Effector CD8-positive, alpha-beta T cell (primary cell): ENCODE measurements around the gene STMN3.

Experiments used
- DNase-seq: peaks from one replicate; lab custom pipeline; 2025; lab: John Stamatoyannopoulos, UW

Gene STMN3

DNA sequence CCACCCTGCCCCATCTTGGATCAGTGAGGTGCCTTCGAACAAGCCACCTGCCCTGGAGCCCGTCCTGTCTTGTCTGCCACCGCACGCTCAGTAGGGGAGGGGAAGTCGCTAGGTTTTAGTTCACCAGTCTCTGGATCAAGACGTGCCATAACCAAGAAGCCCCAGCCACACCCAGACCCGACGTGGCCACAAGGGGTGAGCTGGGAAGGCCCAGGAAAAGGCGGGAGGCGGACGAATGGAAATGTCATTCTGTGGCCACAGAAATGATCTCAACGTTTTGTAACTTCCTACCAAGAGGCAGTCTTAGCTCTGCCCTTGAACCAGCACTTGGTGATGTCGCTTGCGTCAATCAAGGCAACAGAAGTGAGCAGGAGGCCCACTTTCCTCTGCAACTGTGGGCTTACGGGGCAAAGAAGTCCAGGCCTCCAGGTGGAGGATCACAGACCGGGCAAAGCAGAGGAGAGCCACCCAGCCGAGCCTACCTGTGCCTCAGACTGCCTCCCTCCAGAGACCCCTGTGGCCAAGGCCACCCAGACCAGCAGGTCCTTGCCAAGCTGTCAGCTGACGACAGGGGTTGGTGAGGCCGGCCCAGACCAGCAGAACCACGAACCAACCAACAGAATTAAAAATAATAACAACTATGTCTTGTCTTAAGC, 40.8 kb downstream of the STMN3 start:
- no peak for DNase-seq

DNA sequence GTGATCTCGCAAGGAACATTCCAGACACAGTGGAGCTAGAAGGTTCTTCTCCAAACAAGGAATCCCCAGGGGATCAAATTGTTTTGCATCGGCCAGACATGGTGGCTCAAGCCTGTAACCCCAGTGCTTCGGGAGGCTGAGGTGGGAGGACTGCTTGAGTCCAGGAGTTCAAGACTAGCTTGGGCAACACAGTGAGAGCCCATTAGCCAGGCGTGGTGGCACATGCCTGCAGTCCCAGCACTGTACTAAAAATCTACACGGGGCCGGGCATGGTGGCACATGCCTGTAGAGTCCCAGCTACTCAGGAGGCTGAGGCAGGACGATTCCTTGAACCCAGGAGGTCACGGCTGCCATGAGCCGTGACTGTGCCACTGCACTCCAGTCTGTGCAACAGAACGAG, 41.6 kb downstream of the STMN3 start:
- no peak for DNase-seq

GRCh38 chr20:63610581-63611435, 42.4 kb downstream of the STMN3 start:
- DNase-seq = no peak

DNA sequence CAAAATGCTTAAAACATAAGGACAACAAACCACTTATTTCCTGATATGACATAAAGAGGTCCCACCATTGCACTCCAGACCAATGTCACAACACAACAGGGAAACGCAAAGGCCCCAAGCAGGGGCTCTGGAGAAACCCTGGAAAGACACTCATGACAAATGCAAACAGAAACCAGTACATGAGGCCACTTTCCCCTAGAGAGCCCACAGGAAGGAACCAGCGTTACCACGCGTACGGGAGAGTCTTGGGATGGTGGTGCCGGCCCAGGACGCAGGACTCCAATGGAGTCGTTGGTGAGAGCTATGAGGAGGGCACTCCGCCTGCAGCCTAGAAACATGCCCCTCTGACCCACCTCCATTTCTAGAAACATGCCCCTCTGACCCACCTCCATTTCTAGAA, 46.5 kb downstream of the STMN3 start:
- no peak for DNase-seq

DNA sequence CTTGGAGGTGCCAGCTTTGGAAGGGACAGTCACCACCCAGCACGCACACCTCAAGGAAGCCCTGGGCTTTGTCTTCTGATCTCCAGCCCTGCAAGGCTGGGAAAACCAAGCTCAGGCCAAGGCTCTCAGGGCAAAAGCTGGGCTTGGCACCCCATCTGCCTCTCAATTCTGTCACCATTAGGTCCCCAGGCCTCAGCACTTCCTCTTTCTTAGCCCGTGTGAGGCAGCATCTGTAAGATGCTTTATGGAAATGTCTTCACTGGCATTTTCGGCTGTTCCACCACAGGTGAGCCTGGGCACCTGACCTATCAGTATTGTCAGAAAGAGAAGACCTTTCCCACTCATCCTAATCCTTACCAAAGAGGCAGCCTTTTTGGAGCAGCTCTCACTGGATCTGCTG, 50.9 kb downstream of the STMN3 start:
- DNase-seq = no peak

DNA sequence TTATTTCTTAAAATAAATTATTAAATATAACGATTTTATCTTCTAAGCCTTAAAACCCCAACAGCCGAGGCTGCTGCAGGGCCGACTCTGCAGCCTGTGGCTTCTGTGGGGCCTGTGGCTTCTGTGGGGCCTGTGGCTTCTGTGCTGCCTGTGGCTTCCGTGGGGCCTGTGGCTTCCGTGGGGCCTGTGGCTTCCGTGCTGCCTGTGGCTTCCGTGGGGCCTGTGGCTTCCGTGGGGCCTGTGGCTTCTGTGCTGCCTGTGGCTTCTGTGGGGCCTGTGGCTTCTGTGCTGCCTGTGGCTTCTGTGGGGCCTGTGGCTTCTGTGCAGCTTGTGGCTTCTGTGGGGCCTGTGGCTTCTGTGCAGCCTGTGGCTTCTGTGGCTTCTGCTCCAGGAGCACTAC, 51.5 kb downstream of the STMN3 start:
- DNase-seq = peak; percentile 10

- DNase-seq = no peak
Observed at GRCh38 chr20:63599396-63600050, 53.7 kb downstream of the STMN3 start.

DNA sequence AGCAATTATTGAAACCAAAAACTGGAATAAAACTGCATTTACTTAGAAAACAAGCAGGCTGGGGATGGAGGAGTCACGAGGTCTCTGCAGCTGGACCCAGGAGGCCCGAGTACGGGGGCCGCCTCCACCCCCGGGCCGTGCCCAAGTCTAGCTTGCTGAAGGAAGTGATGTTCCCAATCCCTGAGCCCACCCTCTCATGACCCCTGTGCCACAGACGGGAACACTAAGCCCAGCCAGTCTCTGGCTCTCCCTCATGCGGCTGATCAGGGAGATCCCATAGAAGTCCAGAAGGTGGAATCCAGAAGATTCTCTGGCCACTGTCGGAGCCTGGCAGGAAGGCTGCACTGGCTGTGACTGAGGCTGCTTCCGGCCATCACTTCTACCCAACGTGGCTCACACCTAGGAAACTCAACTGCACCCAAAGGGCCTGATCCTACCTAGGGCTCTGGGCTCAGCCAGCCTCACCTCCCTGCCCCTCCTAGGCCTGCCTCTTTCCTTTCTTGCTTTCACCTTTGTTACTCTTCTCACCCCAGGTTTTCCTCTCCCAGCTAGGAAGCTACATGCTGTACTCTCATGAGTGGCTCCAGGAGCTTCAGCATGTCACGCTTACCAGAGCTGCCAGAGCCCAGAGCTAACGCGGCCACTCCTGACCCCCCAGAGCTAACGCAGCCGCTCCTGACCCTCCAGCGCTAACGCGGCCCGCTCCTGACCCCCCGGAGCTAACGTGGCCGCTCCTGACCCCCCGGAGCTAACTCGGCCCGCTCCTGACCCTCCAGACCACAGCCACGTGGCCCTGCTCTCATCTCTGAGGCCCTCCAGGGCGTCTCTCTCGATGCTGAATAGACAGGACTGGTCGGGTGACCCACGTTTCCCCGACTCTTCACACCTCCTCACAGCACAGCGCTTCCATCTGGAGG, 54.5 kb downstream of the STMN3 start:
- no peak for DNase-seq

DNA sequence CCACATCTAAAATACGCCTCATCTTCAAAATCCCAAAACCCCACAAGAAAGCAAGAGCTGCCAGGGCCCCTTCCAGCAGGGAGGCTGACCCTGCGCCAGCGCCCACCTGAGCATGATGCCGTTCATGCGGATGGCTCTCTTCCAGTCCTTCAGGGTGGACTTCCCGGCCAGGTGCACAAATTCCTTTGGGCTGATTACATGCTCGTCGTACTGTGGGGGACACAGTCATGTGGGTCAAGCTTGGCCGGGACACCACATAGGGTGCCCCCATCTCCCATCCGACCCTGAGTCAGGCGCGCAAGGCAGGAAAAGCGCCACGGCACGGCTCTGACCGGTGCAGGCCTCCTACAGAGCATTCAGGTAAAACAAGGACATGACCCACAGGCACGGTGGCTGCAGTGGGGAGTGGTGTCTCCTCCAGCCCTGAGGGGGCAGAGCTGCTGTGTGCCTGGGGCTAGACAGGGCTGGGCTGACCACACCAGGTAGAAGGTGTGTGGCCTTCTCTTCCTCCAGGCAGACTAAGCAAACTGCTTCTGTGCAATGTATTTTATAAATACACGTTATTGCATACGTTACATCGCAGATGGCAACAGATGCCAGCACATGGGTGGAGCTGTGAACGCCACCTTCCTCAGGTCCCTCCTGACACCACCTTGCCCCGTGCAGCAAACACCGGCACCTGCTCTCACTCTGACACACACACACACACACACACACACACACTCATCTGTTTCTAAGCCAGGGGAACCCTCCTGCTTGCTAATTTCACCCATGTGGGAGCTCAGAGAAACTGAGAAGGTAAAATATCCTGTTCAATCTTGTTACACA, 55.4 kb downstream of the STMN3 start:
- no peak for DNase-seq

- DNase-seq = no peak
Observed at GRCh38 chr20:63596423-63596822, 56.8 kb downstream of the STMN3 start.

- DNase-seq = no peak
Observed at GRCh38 chr20:63595416-63596127, 57.7 kb downstream of the STMN3 start.

- DNase-seq = no peak
Observed at GRCh38 chr20:63594043-63594561, 59.1 kb downstream of the STMN3 start.

DNA sequence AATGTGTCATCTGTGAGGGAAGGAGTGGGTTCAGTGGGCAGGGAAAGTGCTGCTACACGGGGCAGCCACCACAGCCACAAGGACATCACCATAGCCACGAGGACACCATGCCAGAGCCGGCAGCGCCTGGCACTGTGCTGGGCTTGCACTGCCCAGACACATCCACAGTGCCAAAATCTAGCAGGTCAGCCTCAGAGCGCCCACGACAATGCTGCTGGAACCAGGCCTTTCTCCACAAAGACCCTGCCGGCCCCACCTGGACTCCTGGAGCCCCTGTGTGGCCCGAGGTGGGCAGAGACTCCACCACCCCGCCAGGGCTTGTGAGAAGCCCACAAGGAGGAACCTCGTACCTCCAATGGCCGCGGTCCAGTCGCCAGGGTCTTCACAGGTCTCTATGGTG, 60.6 kb downstream of the STMN3 start:
- no peak for DNase-seq

DNA sequence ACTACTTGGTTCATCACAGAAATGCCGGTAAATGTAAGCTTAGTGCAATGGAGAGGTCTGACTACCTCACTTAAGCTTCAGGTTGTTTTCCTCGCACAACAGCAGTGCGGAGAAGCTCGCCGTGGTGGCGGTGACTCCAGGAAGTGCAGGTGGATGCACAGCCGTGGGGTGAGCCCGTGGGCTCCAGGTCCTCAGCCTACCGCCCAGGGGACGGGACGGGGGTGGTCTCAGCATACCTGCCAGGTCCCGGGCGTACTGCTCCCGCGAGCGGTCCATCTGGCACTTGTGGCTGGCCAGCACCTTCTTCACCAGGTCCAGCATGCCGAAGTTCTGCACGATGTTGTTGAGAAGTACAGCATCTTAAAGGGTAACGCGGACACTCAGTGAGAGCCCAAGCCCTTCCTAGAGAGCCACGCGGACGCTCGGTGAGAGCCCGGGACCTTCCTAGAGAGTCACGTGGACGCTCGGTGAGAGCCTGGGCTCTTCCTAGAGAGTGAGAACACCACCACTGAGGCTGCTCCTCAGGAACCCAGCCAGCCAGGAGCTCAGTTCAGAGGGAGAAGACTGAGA, 61.4 kb downstream of the STMN3 start:
- no peak for DNase-seq

GRCh38 chr20:63591147-63591533, 62.1 kb downstream of the STMN3 start:
- DNase-seq = no peak

DNA sequence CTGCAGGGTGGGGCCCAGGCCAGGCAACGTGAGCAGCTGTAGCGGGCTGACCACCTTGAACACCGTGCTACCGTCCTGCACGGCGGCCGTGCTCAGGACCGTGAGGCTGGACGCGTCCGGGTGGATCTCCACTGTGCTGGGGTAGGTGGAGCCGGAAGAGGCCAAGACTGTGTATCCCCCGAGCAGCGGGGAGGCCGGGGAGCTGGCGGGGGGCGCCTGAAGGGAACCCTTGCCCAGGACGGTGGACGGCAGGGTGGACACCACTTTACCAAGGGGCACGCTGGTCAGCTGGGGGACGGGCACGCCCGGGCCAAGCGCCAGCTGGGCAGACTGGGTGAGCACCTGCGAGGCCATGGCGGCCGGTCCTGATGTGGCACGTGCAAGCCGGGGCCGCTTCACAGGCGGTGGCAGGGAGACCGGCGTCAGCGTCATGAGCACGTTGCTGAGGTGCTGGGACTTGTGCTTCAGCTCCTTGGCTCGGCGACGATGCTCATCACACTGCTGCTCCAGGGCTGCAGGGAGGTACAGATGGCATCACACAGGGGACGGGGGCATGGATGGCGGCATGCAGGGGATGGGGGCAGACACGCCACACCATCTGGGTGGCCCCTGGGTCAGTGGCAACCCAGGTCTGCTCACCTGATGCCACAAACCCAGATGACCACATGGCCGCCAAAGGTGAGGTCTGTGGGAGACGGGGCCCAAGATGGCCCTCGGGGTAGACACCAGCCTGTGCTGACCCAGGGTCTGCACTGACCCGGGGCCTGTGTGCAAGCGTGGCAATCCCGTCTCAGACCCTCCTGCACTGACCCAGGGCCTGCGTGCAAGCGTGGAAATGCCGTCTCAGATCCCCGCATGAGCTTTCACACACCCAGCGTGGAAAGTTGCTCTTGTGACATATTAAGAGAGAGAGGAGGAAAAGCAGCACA, 62.7 kb downstream of the STMN3 start:
- no peak for DNase-seq
